OCI-M1 (cell line): Measurements from ENCODE around the gene TOR2A.

Experiments used
- DNase-seq: peaks from one replicate; lab custom pipeline; 2025; lab: John Stamatoyannopoulos, UW

The TOR2A gene

GRCh38 chr9:127742435-127743088, 7.5 kb upstream of the TOR2A start:
- DNase-seq = peak; percentile 1

GRCh38 chr9:127741831-127742434, 6.8 kb upstream of the TOR2A start:
- no peak for DNase-seq

- no peak for DNase-seq
Observed at GRCh38 chr9:127739614-127740330, 4.7 kb upstream of the TOR2A start.

- no peak for DNase-seq
Observed at GRCh38 chr9:127738666-127739065, 3.6 kb upstream of the TOR2A start.

GRCh38 chr9:127735530-127736185, 564 bp upstream of the TOR2A start:
- no peak for DNase-seq

- no peak for DNase-seq
Observed at GRCh38 chr9:127734247-127734746, 797 bp downstream of the TOR2A start.

- DNase-seq = no peak
Observed at GRCh38 chr9:127733614-127734013, 1.5 kb downstream of the TOR2A start.

GRCh38 chr9:127732444-127732843, 2.6 kb downstream of the TOR2A start:
- DNase-seq = no peak

- DNase-seq = no peak
Observed at GRCh38 chr9:127731938-127732337, 3.2 kb downstream of the TOR2A start.

- no peak for DNase-seq
Observed at GRCh38 chr9:127730799-127731410, 4.2 kb downstream of the TOR2A start.

GRCh38 chr9:127730262-127730661, 4.8 kb downstream of the TOR2A start:
- DNase-seq = no peak

GRCh38 chr9:127729522-127730256, 5.4 kb downstream of the TOR2A start:
- no peak for DNase-seq

GRCh38 chr9:127728808-127729207, 6.3 kb downstream of the TOR2A start:
- no peak for DNase-seq

GRCh38 chr9:127726871-127727270, 8.2 kb downstream of the TOR2A start:
- no peak for DNase-seq

GRCh38 chr9:127724012-127724411, 11.1 kb downstream of the TOR2A start:
- no peak for DNase-seq

GRCh38 chr9:127723444-127723843, 11.7 kb downstream of the TOR2A start:
- DNase-seq = no peak

- DNase-seq = no peak
Observed at GRCh38 chr9:127723013-127723412, 12.1 kb downstream of the TOR2A start.

- DNase-seq = no peak
Observed at GRCh38 chr9:127722055-127722745, 12.9 kb downstream of the TOR2A start.

- no peak for DNase-seq
Observed at GRCh38 chr9:127721391-127721821, 13.7 kb downstream of the TOR2A start.

GRCh38 chr9:127720865-127721227, 14.2 kb downstream of the TOR2A start:
- DNase-seq = no peak
